AG04450 (cell line): ENCODE results near the gene RSPH4A. TPM values are rescaled to one million over a fixed set of nuclear protein-coding genes. Genes with fewer than 3 reads are reported as not detected.
"Not testable (repeated sequence)": the region's sequence is repeated elsewhere in the genome, so short reads cannot be mapped to it uniquely, and the experiment has no call there.

ENCODE experiments used
- CTCF ChIA-PET: fragments of 300-600, 350-600 bp; formaldehyde crosslinking; extraction: SDS; loops from one replicate; lab custom pipeline; 2022; ENCODE audit warnings: antibody characterized with exemption, inconsistent platforms; lab: Charles Lee
- POLR2A ChIA-PET: fragments of 350-600 bp; formaldehyde crosslinking; extraction: SDS; loops from one replicate; lab custom pipeline; 2021; ENCODE audit warnings: antibody characterized with exemption, inconsistent platforms; lab: Yijun Ruan, JAX
- DNase-seq: peaks from one replicate; pipeline ENCODE4 v3.0.0-alpha.2; 2011; ENCODE audit warnings: low read depth, low spot score
- H3K27ac ChIP-seq: one replicate; pipeline ENCODE4 v1.5.1; 2012; ENCODE audit warnings: low read depth, low read length, control low read depth
- H3K27me3 ChIP-seq: one replicate; pipeline ENCODE4 v1.6.0; 2012; ENCODE audit warnings: low read length; ENCODE audit not compliant: control insufficient read depth, insufficient read depth
- H3K4me3 ChIP-seq: 2 replicates; pipeline ENCODE4 v1.5.1; 2011; ENCODE audit warnings: mild to moderate bottlenecking, low read depth, low read length, control low read depth
- H3K9me3 ChIP-seq: 2 replicates; pipeline ENCODE4 v1.5.1; 2012; ENCODE audit warnings: low read length; ENCODE audit not compliant: control insufficient read depth, insufficient read depth
- CTCF ChIP-seq: IDR thresholded peaks from 2 replicates; pipeline ENCODE4 v1.5.1; 2011; ENCODE audit warnings: low read depth, low read length, control low read depth, inconsistent platforms
- polyA plus RNA-seq: library from polyadenylated mRNA; depleted of rRNA; stranded (reverse); fragments of >200 nt; gene quantifications from 2 replicates; pipeline ENCODE4 v1.2.3, GENCODE V29; 2011

RSPH4A gene
- polyA plus RNA-seq, 1 experiment: 0.09 TPM

DNA sequence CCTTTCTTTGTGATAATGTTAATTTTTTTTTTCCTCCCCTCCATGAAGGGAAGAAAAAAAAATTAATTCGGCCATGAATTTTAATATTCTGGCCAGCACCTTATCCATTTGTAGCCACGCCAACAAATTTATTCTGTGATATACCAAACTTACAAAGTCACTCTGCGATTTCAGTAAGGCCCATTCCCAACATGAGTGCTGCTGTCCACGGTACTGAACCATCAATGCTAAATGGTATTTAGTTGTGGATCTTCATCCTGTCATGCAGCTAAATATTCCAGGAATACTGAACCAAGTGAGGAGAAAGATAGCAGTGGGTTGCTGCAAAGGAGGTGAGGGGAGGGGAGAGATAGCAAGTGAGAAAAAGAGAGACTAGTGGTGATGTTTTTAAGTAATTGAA lies 19.5 kb upstream of the RSPH4A start:
- no peak for DNase-seq
- Histone ChIP-seq H3K9me3 (no peaks in the 10 kb centered on the region), H3K4me3 (no peak overlapping the region), H3K27me3 (no peaks in the 10 kb centered on the region), H3K27ac (no peak overlapping the region)
- TF ChIP-seq CTCF: no peak
- ChIA-PET POLR2A (no interaction called here), CTCF (interaction anchor here (1.1 kb wide), 2 partner anchors 19 to 330 kb away, joined by 3 read pairs; partner anchors contain the start of gene RSPH4A)

DNA sequence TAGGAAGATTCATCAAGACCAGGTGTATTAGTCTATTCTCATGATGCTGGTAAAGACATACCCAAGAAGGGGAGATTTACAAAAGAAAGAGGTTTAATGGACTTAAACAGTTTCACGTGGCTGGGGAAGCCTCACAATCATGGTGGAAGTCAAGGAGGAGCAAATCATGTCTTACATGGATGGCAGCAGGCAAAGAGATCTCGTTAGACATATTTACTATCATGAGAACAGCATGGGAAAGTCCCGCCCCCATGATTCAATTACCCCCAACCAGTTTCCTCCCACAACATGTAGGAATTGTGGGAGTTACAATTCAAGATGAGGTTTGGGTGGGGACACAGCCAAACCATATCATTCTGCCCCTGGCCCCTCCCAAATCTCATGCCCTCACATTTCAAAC lies 12.4 kb upstream of the RSPH4A start:
- DNase-seq, H3K9me3 ChIP-seq, CTCF ChIA-PET, H3K27ac ChIP-seq, POLR2A ChIA-PET, H3K4me3 ChIP-seq, H3K27me3 ChIP-seq: not testable (repeated sequence)

DNA sequence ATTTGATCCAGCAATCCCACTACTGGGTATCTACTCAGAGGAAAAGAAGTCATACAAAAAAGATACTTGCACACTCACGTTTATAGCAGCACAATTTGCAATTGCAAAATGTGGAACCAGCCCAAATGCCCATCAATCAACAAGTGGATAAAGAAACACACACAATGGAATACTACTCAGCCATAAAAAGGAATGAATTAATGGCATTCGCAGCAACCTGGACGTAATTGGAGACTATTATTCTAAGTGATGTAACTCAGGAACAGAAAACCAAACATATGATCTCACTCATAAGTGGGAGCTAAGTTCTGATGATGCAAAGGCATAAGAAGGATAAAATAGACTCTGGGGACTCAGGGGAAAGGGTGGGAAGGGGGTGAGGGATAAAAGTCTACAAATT lies 11.4 kb upstream of the RSPH4A start:
- CTCF ChIA-PET: interaction anchor here (0.6 kb wide), 1 partner anchor 40 kb away, joined by 3 read pairs; no protein-coding TSS in a partner anchor
- H3K27ac ChIP-seq, H3K27me3 ChIP-seq, H3K9me3 ChIP-seq, DNase-seq, H3K4me3 ChIP-seq, POLR2A ChIA-PET: not testable (repeated sequence)

- Histone ChIP-seq H3K27me3 (no peaks in the 10 kb centered on the region), H3K27ac (no peak overlapping the region), H3K9me3 (no peaks in the 10 kb centered on the region), H3K4me3 (no peak overlapping the region)
- TF ChIP-seq CTCF: no peak
- DNase-seq: no peak
- POLR2A ChIA-PET: no interaction called here
- CTCF ChIA-PET: no interaction called here
Measured at GRCh38 chr6:116605935-116606334, 10.3 kb upstream of the RSPH4A start.

DNA sequence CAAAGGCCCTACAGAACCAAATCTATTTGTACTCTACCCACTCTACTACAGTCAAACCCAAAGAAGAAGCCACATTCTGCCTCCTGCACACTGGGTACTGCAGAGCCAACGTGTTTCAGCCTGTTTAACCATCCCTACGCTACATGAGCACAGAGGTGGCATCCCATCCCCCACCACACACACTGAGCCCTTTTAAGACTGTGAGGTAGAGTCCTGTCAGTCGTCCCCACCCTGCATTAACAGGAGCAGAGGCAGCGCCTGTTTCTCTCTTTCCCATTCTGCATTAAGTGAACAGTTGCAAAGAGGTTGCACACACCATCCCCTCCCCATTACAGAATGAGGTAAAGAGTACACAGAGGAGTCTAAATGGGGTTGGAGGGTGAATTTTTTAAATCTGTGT lies 5.2 kb upstream of the RSPH4A start:
- DNase-seq: no peak
- Histone ChIP-seq H3K9me3 (no peaks in the 10 kb centered on the region), H3K4me3 (no peak overlapping the region), H3K27ac (no peak overlapping the region), H3K27me3 (no peaks in the 10 kb centered on the region)
- ChIA-PET CTCF (no interaction called here), POLR2A (no interaction called here)
- no peak for TF ChIP-seq CTCF

GRCh38 chr6:116616737-116617053 lies 416 bp downstream of the RSPH4A start:
- DNase-seq: no peak
- Histone ChIP-seq H3K9me3 (no peaks in the 10 kb centered on the region), H3K27ac (no peak overlapping the region), H3K27me3 (peaks cover 3% of the 10 kb centered on the region), H3K4me3 (peak overlapping the region; percentile 79)
- ChIA-PET CTCF (interaction anchor here (0.5 to 1.4 kb wide), 6 partner anchors 17 to 348 kb away, joined by 3 to 5 read pairs (median 3); no protein-coding TSS in a partner anchor), POLR2A (interaction anchor here (0.7 kb wide), 1 partner anchor 85 kb away, joined by 3 read pairs; no protein-coding TSS in a partner anchor)
- TF ChIP-seq CTCF: no peak
